Fibroblast of the aortic adventitia (primary cell): ENCODE data around the gene TCEA3. TPM values are rescaled to one million over a fixed set of nuclear protein-coding genes. Genes with fewer than 3 reads are reported as not detected.
A peak's percentile ranks its signal among the peaks of the same experiment; 100 is the strongest.

Experiments used
- DNase-seq: peaks from one replicate; pipeline ENCODE4 v3.0.0-alpha.2; 2010; ENCODE audit warnings: low read depth
- H3K4me3 ChIP-seq: 2 replicates; pipeline ENCODE4 v1.5.1; 2011; ENCODE audit warnings: low read depth, mild to moderate bottlenecking, control low read depth, low read length, moderate library complexity
- CTCF ChIP-seq: IDR thresholded peaks from 2 replicates; pipeline ENCODE4 v1.5.1; 2011; ENCODE audit warnings: mild to moderate bottlenecking, low read length, control low read depth, inconsistent platforms; ENCODE audit not compliant: insufficient read depth
- total RNA-seq: library from RNA; depleted of rRNA; stranded (reverse); fragments of >200 nt; gene quantifications from 2 replicates; pipeline ENCODE4 v1.2.3, GENCODE V29; 2012; ENCODE audit warnings: low replicate concordance

The TCEA3 gene
- total RNA-seq, 1 donor, result 22.8 TPM

DNA sequence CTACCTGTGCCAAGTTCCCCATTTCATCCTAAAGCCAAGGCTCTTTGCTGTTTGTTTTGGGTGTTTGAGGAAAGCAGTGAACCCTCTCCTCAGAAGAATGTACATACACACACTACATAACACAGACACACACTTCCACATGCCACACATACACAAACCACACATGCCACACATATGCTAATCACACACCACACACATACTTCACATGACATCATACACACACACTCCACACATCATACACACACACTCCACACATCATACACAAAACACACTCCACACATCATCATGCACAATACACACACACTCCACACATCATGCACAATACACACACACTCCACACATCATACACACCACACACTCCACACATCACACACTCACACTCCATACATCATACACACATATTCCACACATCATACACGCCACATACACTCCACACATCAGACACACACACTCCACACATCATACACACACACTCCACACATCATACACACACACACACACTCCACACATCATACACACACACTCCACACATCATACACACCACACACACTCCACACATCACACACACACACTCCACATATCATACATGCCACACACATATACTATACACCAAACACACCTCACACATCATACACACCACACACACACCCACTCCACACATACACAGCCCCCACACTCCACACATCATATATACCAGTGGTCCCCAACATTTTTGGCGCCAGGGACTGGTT, 32.3 kb downstream of the TCEA3 start:
- no peak for TF ChIP-seq CTCF
- DNase-seq, result no peak
- H3K4me3 ChIP-seq, result no peak overlapping the region

- DNase-seq, result no peak
- TF ChIP-seq CTCF, result no peak
- H3K4me3 ChIP-seq, result no peak overlapping the region
These were observed 34.7 kb downstream of the TCEA3 start for GRCh38 chr1:23389837-23390321.

DNA sequence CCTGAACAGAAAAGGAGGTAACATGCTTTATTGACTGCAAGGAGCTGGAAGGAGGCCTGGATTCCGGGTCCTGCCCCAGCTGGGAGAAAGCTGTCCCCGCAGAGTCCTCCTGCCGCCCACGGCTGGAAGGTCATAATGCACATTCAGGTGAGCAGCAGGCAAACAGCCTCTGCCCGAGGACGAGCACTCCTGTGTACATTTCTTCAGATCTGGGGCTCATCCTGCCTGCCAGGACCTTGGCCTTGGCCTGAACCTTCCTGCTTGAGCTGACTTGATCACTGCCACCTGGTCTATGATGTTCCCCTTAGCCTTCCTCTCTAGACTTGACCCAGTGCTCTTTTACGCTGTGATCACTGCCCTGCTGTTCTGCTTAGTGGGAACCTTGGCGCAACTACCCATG, 37.1 kb downstream of the TCEA3 start:
- H3K4me3 ChIP-seq, result no peak overlapping the region
- TF ChIP-seq CTCF, result no peak
- no peak for DNase-seq

DNA sequence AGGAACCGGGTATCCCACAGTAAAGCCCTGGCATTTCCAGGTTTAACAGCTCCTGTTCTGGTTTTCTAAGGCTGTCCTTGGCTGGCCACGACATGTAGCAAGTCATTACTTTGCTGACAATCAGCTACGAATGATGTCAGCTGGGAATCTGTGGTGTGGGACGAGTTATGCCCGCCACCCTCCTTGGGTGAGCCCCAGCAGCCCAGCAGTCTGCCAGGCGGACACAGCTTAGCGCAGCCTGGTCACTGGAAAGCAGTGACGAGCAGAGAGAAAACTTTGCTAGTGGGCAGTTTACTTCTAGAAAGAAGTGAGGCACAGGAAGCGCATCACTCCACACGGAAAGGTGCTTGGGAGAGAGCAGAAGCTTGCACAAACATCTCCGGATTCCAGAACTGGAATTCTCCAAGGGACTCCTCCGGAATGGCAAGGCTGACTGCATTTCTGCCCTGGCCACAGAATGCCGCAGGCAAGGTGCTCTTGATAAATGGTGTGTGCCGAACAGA, 39.4 kb downstream of the TCEA3 start:
- no peak overlapping the region for H3K4me3 ChIP-seq
- no peak for DNase-seq
- no peak for TF ChIP-seq CTCF

GRCh38 chr1:23384312-23385058, 40.1 kb downstream of the TCEA3 start:
- no peak for TF ChIP-seq CTCF
- DNase-seq, result peak; percentile 69
- no peak overlapping the region for H3K4me3 ChIP-seq

DNA sequence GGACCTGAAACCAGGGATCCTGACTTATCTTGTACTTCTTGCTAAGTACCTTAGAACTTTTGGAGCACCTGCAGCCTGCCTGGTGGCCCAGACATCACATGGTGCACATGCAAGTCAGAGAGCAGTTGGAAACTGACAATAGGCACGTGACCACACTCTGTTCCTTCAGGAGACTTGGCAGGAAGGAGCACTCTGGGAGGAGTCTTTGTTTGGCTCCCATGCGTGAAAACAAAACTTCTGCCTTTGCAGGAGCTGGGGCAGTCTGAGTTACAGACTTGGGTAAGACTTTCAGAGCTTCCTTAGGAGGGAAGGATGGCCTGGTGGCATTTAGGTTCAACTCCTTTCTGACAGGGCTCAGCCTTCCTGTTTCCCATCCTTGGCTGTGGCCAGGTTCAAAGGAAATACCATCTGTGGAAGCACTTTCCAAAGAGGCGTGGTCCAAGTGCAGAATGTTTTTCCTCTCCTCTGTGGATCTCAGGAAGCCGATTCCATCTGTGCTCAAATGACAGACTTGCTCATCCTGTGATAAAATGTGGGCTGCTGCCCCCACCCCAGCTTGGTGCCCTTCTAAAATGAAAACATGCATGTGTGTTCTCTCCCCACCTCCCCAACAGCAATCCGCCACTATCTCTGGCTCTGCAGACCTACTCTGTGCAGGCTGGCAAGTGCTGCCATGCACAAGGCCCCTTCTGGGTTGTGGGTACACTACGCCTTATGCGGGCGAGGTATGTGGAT, 40.8 kb downstream of the TCEA3 start:
- H3K4me3 ChIP-seq, result no peak overlapping the region
- TF ChIP-seq CTCF, result no peak
- DNase-seq, result peak; percentile 55
